Upper lobe of left lung (tissue), 6 donors: ENCODE results near the gene NME7. TPM values are rescaled to one million over a fixed set of nuclear protein-coding genes. Genes with fewer than 3 reads are reported as not detected.

Experiments
- ATAC-seq, 2 donors: fragments of 200-7000 bp; cut with Tn5 transposase; one replicate each; pipeline ENCODE4 v1.9.1; 2022; ENCODE audit warnings: mild to moderate bottlenecking in 2 of 2, moderate library complexity in 2 of 2; ENCODE audit not compliant: low FRiP score in 2 of 2
- DNase-seq, 2 donors: peaks; one replicate each; pipeline ENCODE4 v3.0.0-alpha.2; 2019 to 2020
- H3K27ac ChIP-seq, 4 donors: fragments of 200-600 bp; sonication (generic); one replicate each; pipeline ENCODE4 v1.5.1; 2016 to 2019
- H3K27me3 ChIP-seq, 4 donors: fragments of 200-600 bp; sonication (generic); one replicate each; pipeline ENCODE4 v1.5.1; 2017 to 2019
- H3K36me3 ChIP-seq, 4 donors: fragments of 200-600 bp; sonication (generic); one replicate each; pipeline ENCODE4 v1.5.1; 2016 to 2019
- H3K4me1 ChIP-seq, 4 donors: fragments of 200-600 bp; sonication (generic); one replicate each; pipeline ENCODE4 v1.5.1; 2018 to 2019
- H3K4me3 ChIP-seq, 4 donors: fragments of 200-600 bp; sonication (generic); one replicate each; pipeline ENCODE4 v1.5.1; 2017 to 2019; ENCODE audit warnings: mild to moderate bottlenecking in 2 of 4, moderate library complexity in 1 of 4
- H3K9me3 ChIP-seq, 4 donors: fragments of 200-600 bp; sonication (generic); one replicate each; pipeline ENCODE4 v1.5.1; 2018 to 2019
- EP300 ChIP-seq, 4 donors: sonication (generic); formaldehyde crosslinking; IDR thresholded peaks; one replicate each; pipeline ENCODE4 v1.5.1; 2017; ENCODE audit warnings: antibody characterized with exemption in 4 of 4, control low read depth in 2 of 4
- POLR2A ChIP-seq, 4 donors: fragments of 450-650 bp; IDR thresholded peaks; one replicate each; pipeline ENCODE4 v1.5.1; 2016 to 2017; ENCODE audit warnings: antibody characterized with exemption in 4 of 4, mild to moderate bottlenecking in 2 of 4
- POLR2AphosphoS5 ChIP-seq, 2 donors: sonication (generic); formaldehyde crosslinking; IDR thresholded peaks; one replicate each; pipeline ENCODE4 v1.5.1; 2017; ENCODE audit warnings: antibody characterized with exemption in 2 of 2
- WGBS, 2 donors: methylation state at CpG; one replicate each; pipeline ENCODE4 v1.1.5; 2017 to 2018; 5-methylcytosine and 5-hydroxymethylcytosine counted together
- total RNA-seq, 6 donors: library from RNA; depleted of rRNA in 4 of 6; stranded (reverse); fragments of >200 nt in 4 of 6; gene quantifications; one replicate each; pipeline versions ENCODE4 v1.1.0 to v1.2.1, GENCODE V29; 2016 to 2021
- TF ChIP-seq, protein P1 (sequence below), 6 experiments: fragments of 450-650 bp in 4 of 6; fragments of 200-600 bp in 2 of 6; sonication (generic) in 2 of 6; IDR thresholded peaks; one replicate each; pipeline ENCODE4 v1.5.1; 2016 to 2019; ENCODE audit warnings: antibody characterized with exemption in 6 of 6
- donor health status: DM: no; HTN: no; CAD: no; lungs with moderate emphysema.
- donor health status: DM: no; HTN: yes; CAD: no; lungs with severe emphysema.

NME7 gene
- total RNA-seq, 6 donors from 2014 or later, result 9.8 to 24.1 (median 12.1) TPM

DNA sequence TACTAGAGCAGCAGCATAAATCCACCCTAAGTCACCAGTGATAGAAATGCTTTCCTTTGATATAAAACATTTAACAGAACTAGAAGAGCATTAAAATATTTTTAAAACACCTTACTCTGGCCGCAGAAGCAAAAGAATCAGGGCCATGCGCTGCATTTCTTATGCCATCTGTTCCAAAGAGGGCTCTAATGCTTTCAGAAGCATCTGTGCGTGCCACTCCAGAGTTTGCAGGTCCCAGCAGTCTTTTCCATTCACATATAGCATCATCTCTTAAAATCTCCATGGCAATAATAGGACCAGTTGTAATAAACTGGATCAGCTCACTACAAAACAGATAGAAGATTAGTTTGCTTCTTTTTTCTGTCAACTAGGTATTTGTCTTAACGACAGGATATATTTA lies 69.2 kb downstream of the NME7 start:
- 90 to 98% methylated on average over 4 of the region's 4 CpGs for WGBS, 2 donors
- H3K27me3 ChIP-seq, result no peaks in the 10 kb centered on the region
- ATAC-seq, result no peak
- peaks cover 0 to 16% (median 0%) of the 10 kb centered on the region in 4 donors for H3K36me3 ChIP-seq
- H3K4me3 ChIP-seq, result no peak overlapping the region
- no peaks in the 10 kb centered on the region for H3K4me1 ChIP-seq
- no peak overlapping the region for H3K27ac ChIP-seq
- DNase-seq, result no peak
- no peaks in the 10 kb centered on the region for H3K9me3 ChIP-seq
- TF ChIP-seq, protein P1, sequence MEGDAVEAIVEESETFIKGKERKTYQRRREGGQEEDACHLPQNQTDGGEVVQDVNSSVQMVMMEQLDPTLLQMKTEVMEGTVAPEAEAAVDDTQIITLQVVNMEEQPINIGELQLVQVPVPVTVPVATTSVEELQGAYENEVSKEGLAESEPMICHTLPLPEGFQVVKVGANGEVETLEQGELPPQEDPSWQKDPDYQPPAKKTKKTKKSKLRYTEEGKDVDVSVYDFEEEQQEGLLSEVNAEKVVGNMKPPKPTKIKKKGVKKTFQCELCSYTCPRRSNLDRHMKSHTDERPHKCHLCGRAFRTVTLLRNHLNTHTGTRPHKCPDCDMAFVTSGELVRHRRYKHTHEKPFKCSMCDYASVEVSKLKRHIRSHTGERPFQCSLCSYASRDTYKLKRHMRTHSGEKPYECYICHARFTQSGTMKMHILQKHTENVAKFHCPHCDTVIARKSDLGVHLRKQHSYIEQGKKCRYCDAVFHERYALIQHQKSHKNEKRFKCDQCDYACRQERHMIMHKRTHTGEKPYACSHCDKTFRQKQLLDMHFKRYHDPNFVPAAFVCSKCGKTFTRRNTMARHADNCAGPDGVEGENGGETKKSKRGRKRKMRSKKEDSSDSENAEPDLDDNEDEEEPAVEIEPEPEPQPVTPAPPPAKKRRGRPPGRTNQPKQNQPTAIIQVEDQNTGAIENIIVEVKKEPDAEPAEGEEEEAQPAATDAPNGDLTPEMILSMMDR (IDR thresholded peaks at IDR 0.05), result no peak
- TF ChIP-seq POLR2A (IDR thresholded peaks at IDR 0.05) (no peak), POLR2AphosphoS5 (IDR thresholded peaks at IDR 0.05) (no peak), EP300 (IDR thresholded peaks at IDR 0.05) (no peak)

DNA sequence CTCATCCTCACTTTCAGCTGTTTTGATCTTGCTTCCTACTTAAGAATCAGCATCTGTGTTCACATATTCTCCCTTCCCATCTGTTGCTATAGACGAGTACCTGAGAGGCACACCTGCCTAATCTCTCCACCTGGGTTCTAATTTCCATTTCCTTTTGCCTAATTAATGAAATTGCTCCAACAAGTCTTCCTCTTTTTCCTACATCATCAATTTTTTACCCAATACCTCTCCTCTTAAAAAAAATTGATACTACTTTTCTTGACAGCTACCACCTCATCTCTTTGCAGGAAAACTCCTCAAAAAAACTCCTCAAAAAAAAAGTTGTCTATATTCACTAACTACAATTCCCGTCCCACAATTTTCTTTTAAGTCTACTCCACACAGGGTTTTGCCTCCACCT lies 71.8 kb downstream of the NME7 start:
- ATAC-seq (no peak), DNase-seq (no peak)
- H3K27ac ChIP-seq, result no peak overlapping the region
- TF ChIP-seq POLR2AphosphoS5 (IDR thresholded peaks at IDR 0.05), result no peak
- TF ChIP-seq, protein P1 (IDR thresholded peaks at IDR 0.05), result no peak
- no peak for TF ChIP-seq EP300 (IDR thresholded peaks at IDR 0.05)
- TF ChIP-seq POLR2A (IDR thresholded peaks at IDR 0.05), result no peak
- WGBS, 2 donors, result 92 to 94% methylated on average over 2 of the region's 2 CpGs
- H3K4me1 ChIP-seq, result no peaks in the 10 kb centered on the region
- peaks cover 0 to 12% (median 0%) of the 10 kb centered on the region in 4 donors for H3K36me3 ChIP-seq
- H3K9me3 ChIP-seq, result no peaks in the 10 kb centered on the region
- no peaks in the 10 kb centered on the region for H3K27me3 ChIP-seq
- H3K4me3 ChIP-seq, result no peak overlapping the region

DNA sequence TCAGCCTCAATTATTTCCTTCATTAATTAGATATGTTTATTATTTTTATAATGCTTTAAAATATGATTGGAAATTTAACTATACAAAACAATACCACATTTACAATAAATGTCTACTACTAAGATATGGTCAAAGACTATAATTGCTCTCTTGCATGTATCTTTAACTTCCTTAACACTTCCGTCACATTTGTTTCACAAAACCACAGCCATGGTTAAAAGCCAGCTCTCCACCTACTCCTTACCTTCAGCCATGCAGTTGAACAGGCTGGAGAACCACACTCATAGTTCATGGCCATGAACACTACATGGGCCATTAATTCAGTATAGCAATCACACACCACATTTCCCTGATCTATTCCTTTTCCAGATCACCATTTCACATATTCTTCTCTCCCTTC lies 72.2 kb downstream of the NME7 start:
- no peak for TF ChIP-seq POLR2A (IDR thresholded peaks at IDR 0.05)
- TF ChIP-seq, protein P1 (IDR thresholded peaks at IDR 0.05), result no peak
- no peak for TF ChIP-seq POLR2AphosphoS5 (IDR thresholded peaks at IDR 0.05)
- TF ChIP-seq EP300 (IDR thresholded peaks at IDR 0.05), result no peak
- WGBS, 2 donors, result 78 to 93% methylated on average over 1 of the region's 1 CpG
- no peak for ATAC-seq

DNA sequence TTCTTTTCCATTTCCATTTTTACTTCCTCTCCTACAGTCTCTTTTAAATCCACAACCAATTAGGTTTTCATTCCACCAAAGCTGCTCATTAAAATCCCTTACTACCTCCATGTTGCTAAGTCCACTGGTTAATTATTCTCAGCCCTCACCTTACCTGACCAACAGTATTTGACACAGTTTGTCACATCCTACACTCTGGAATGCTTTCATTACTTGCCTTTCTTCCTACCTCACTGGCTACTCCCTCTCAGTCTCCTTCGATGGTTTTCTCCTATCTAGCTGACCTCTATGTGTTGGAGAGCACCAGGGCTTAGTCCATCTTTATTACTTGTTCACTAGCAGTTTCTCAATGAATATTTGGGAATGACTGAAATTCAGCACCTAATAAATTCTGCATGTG lies 78.6 kb downstream of the NME7 start:
- 79% methylated on average over 1 of the region's 1 CpG for WGBS, 2 donors
- TF ChIP-seq, protein P1 (IDR thresholded peaks at IDR 0.05), result no peak
- no peak for TF ChIP-seq EP300 (IDR thresholded peaks at IDR 0.05)
- TF ChIP-seq POLR2A (IDR thresholded peaks at IDR 0.05), result no peak
- TF ChIP-seq POLR2AphosphoS5 (IDR thresholded peaks at IDR 0.05), result no peak
- DNase-seq, result no peak
- H3K27me3 ChIP-seq, result no peaks in the 10 kb centered on the region
- no peaks in the 10 kb centered on the region for H3K9me3 ChIP-seq
- no peaks in the 10 kb centered on the region for H3K4me1 ChIP-seq
- no peak overlapping the region for H3K4me3 ChIP-seq
- H3K27ac ChIP-seq, result no peak overlapping the region
- H3K36me3 ChIP-seq, result no peaks in the 10 kb centered on the region
- ATAC-seq, result no peak

More for the DNA sequence above, 72.2 kb downstream of the NME7 start:
- H3K36me3 ChIP-seq, result peaks cover 0 to 12% (median 0%) of the 10 kb centered on the region in 4 donors
- no peaks in the 10 kb centered on the region for H3K27me3 ChIP-seq
- no peak overlapping the region for H3K27ac ChIP-seq
- H3K9me3 ChIP-seq, result no peaks in the 10 kb centered on the region
- H3K4me3 ChIP-seq, result no peak overlapping the region
- H3K4me1 ChIP-seq, result no peaks in the 10 kb centered on the region
- DNase-seq, result no peak

DNA sequence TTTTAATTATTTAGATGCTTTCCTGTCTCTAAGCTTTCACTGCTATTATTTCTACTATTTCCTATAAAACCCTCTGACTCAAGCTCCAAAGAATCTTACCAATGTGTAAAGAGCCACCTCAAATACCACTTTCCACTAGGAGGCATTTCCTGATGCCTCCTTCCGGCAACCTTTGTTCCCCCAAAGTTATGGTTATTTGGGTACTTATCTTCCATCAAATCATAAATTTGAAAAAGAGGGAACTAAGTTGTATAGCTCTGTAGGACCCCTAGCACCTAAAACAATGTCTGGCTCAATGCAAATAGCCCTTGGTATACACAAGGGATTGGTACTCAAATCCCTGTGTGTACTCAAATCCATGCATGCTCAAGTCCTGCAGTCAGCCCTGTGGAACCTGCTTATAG lies 79.6 kb downstream of the NME7 start:
- no peaks in the 10 kb centered on the region for H3K9me3 ChIP-seq
- ATAC-seq, result no peak
- no peaks in the 10 kb centered on the region for H3K27me3 ChIP-seq
- 88 to 93% methylated on average over 1 of the region's 1 CpG for WGBS, 2 donors
- H3K4me1 ChIP-seq, result no peaks in the 10 kb centered on the region
- no peaks in the 10 kb centered on the region for H3K36me3 ChIP-seq
- TF ChIP-seq POLR2A (IDR thresholded peaks at IDR 0.05), result no peak
- no peak for TF ChIP-seq EP300 (IDR thresholded peaks at IDR 0.05)
- TF ChIP-seq, protein P1 (IDR thresholded peaks at IDR 0.05), result no peak
- DNase-seq, result no peak
- H3K4me3 ChIP-seq, result no peak overlapping the region
- H3K27ac ChIP-seq, result no peak overlapping the region
